Right lobe of liver (tissue), 6 donors: ENCODE measurements around the gene CX3CR1. TPM values are rescaled to one million over a fixed set of nuclear protein-coding genes. Genes with fewer than 3 reads are reported as not detected.
A peak's percentile ranks its signal among the peaks of the same experiment; 100 is the strongest.

Experiments used
- ATAC-seq, 4 donors: fragments of 200-7000 bp; cut with Tn5 transposase; one replicate each; pipeline ENCODE4 v1.9.1; 2020; ENCODE audit warnings: mild to moderate bottlenecking in 4 of 4, moderate library complexity in 4 of 4
- DNase-seq, 3 donors: peaks; one replicate each; pipeline ENCODE4 v3.0.0-alpha.2; 2020
- H3K27ac ChIP-seq, 3 donors: fragments of 200-600 bp; one replicate each; pipeline ENCODE4 v1.8.0; 2022
- H3K27me3 ChIP-seq, 2 donors: fragments of 200-600 bp; one replicate each; pipeline ENCODE4 v1.8.0; 2022
- H3K36me3 ChIP-seq, 4 donors: fragments of 200-600 bp; sonication (generic) in 1 of 4; one replicate each; pipeline versions ENCODE4 v1.5.1 to v1.8.0; 2017 to 2022; ENCODE audit warnings: control low read depth in 1 of 4
- H3K4me1 ChIP-seq, 4 donors: fragments of 200-600 bp; sonication (generic) in 1 of 4; one replicate each; pipeline versions ENCODE4 v1.5.1 to v1.8.0; 2017 to 2022; ENCODE audit warnings: control low read depth in 1 of 4
- H3K4me3 ChIP-seq, 3 donors: fragments of 200-600 bp; one replicate each; pipeline ENCODE4 v1.8.0; 2022
- H3K9me3 ChIP-seq, 4 donors: fragments of 200-600 bp; sonication (generic) in 1 of 4; one replicate each; pipeline versions ENCODE4 v1.5.1 to v1.8.0; 2017 to 2022; ENCODE audit warnings: control low read depth in 1 of 4
- POLR2A ChIP-seq: fragments of 450-650 bp; IDR thresholded peaks from one replicate; pipeline ENCODE4 v1.6.1; 2017; ENCODE audit warnings: antibody characterized with exemption, mild to moderate bottlenecking
- WGBS: methylation state at CpG from one replicate; pipeline ENCODE4 v1.1.6; 2018; ENCODE audit warnings: low coverage, low lambda C conversion rate; ENCODE audit not compliant: insufficient coverage; ENCODE audit errors: missing lambda C conversion rate; 5-methylcytosine and 5-hydroxymethylcytosine counted together
- intact Hi-C, 2 donors: fragments of 100-400 bp; cut with DNase I; formaldehyde crosslinking; loops; one replicate each; pipeline versions ENCODE4 v1.11.2 to v1.14.1; 2022
- total RNA-seq, 6 experiments: library from RNA; depleted of rRNA in 2 of 6; stranded (reverse); fragments of >200 nt in 2 of 6; fragmentation: NEBNext Ultra II Directional in 3 of 6; extraction: Animal tissue kit (Norgen Biotek cat#: 25700) in 3 of 6; gene quantifications; one replicate each; pipeline versions ENCODE4 v1.1.0 to v1.2.4, GENCODE V29; 2016 to 2023
- TF ChIP-seq, protein P1 (sequence below), 4 donors: fragments of 200-600 bp in 3 of 4; fragments of 450-650 bp in 1 of 4; IDR thresholded peaks; one replicate each; pipeline versions ENCODE4 v1.5.1 to v1.8.0; 2016 to 2022; ENCODE audit warnings: antibody characterized with exemption in 4 of 4, mild to moderate bottlenecking in 2 of 4
- donor health status: DM: no; HTN: yes; CAD: no.
- donor health status: DM: no; HTN: no; CAD: no.
- donor health status: DM: no; HTN: no; CAD: no.
- donor health status: DM: no; HTN: yes; CAD: no.
- donor health status: DM: no; HTN: yes; CAD: no.

Gene CX3CR1
- total RNA-seq, 6 experiments from 2014 or later = 0.25 to 1.8 (median 0.72) TPM; not detected in 1

DNA sequence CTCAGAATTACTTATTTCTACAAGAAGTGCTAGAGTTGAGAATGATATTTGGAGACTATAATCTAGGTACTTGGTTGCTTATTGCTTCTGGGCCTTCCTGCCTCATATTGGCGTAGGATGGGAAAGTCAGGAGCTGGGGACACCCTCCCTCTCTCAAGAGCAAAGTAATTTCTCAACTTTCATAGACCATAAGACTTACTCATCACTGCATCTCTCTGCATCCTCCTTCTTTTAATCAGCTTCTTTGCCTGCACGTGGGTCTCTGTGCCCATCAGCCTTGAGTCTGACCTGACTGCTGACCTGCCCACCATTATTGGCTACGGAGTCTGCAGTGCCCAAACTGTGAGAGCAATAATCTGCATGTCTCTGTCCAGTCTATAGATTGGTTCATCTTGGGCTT is 60.1 kb downstream of the CX3CR1 start:
- WGBS = 64% methylated on average over 3 of the region's 3 CpGs
- no peak for DNase-seq
- intact Hi-C loops = no loop called here

DNA sequence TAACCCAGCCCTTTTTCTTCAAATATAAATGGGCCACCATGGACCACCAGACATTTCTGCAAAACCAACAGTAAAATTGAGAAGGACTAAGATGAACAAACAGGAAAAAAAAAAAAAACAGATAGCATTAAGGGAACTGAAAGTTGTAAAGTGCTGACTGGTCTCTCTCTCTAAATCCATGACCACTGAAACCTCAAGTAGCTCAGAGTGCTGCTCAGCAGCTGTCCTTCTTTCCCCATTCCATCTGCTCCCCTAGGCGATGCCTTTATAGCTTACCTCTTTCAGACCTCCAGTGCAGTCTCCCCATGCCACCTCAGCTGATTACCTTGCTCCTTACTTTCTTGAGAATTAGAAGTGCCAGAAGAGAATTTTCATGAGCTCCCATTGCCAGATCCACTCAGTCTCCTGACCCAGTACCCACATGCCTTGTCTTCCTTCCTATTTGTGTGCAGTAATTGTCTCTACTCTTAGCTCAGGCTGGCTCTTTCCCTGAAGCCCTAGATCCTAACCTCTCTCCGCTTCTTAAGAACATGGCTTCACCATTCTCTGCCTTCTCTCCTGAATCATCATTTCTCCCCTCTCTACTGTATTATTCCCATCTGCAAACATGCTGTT is 63.6 kb downstream of the CX3CR1 start:
- Histone ChIP-seq H3K27me3 (no peaks in the 10 kb centered on the region), H3K4me3 (no peak overlapping the region), H3K27ac (no peak overlapping the region), H3K36me3 (no peaks in the 10 kb centered on the region), H3K9me3 (no peaks in the 10 kb centered on the region), H3K4me1 (no peaks in the 10 kb centered on the region)
- intact Hi-C loops = no loop called here
- WGBS = 84% methylated on average over 2 of the region's 2 CpGs
- ATAC-seq (peak; percentile 43 to 66 (median 52)), DNase-seq (no peak)
- TF ChIP-seq, protein P1, sequence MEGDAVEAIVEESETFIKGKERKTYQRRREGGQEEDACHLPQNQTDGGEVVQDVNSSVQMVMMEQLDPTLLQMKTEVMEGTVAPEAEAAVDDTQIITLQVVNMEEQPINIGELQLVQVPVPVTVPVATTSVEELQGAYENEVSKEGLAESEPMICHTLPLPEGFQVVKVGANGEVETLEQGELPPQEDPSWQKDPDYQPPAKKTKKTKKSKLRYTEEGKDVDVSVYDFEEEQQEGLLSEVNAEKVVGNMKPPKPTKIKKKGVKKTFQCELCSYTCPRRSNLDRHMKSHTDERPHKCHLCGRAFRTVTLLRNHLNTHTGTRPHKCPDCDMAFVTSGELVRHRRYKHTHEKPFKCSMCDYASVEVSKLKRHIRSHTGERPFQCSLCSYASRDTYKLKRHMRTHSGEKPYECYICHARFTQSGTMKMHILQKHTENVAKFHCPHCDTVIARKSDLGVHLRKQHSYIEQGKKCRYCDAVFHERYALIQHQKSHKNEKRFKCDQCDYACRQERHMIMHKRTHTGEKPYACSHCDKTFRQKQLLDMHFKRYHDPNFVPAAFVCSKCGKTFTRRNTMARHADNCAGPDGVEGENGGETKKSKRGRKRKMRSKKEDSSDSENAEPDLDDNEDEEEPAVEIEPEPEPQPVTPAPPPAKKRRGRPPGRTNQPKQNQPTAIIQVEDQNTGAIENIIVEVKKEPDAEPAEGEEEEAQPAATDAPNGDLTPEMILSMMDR (IDR thresholded peaks at IDR 0.05) = no peak
- no peak for TF ChIP-seq POLR2A

More for the DNA sequence above, 60.1 kb downstream of the CX3CR1 start:
- Histone ChIP-seq H3K36me3 (no peaks in the 10 kb centered on the region), H3K27ac (no peak overlapping the region), H3K9me3 (no peaks in the 10 kb centered on the region), H3K4me3 (no peak overlapping the region), H3K27me3 (no peaks in the 10 kb centered on the region), H3K4me1 (no peaks in the 10 kb centered on the region)
- no peak for ATAC-seq
- TF ChIP-seq POLR2A = no peak
- TF ChIP-seq, protein P1 (IDR thresholded peaks at IDR 0.05) = no peak

DNA sequence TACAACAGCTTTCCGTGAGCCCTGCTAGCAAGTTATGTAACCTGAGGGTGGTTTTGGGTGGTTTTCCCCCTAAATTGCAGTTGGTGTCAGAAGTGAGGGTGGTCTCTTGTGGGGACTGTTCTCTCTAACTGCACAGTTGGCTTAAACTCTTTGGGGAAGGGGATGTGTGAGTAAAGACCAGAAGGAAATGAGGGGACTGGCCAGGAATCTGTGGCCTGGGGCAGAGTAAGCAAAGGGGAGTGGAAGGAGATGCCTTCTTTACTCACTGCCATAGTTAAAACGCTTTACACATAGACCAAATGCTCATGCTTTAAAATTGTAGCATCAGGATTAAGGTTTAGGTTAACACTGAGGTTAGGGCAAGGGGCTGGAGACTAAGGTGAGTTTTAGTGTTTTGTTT is 66.2 kb downstream of the CX3CR1 start:
- no peak for TF ChIP-seq POLR2A
- TF ChIP-seq, protein P1 (IDR thresholded peaks at IDR 0.05) = no peak
- ATAC-seq (no peak), DNase-seq (no peak)
- no peaks in the 10 kb centered on the region for H3K9me3 ChIP-seq
- no peaks in the 10 kb centered on the region for H3K27me3 ChIP-seq
- H3K27ac ChIP-seq = no peak overlapping the region
- no peaks in the 10 kb centered on the region for H3K4me1 ChIP-seq
- no peaks in the 10 kb centered on the region for H3K36me3 ChIP-seq
- no peak overlapping the region for H3K4me3 ChIP-seq
- 44% methylated on average over 1 of the region's 2 CpGs for WGBS
- intact Hi-C loops = no loop called here

Other genes with a start within 250 kb of the CX3CR1 start
- gene SCN11A, start 228.1 kb downstream of the CX3CR1 start, total RNA-seq = under 1 TPM in 5 of 6 experiments, not detected in 1; 0.12 to 0.31 (median 0.16) TPM
- gene WDR48, start 228.0 kb downstream of the CX3CR1 start, total RNA-seq = 10 to 100 TPM; 11.3 to 21.9 (median 18.3) TPM
- gene GORASP1, start 172.4 kb downstream of the CX3CR1 start, total RNA-seq = 10 to 100 TPM; 27.8 to 35.5 (median 33.1) TPM
- 1 to 10 TPM; 1.4 to 3.5 (median 2.5) TPM for gene TTC21A, start 172.4 kb downstream of the CX3CR1 start, total RNA-seq
- gene CSRNP1, start 126.4 kb downstream of the CX3CR1 start, total RNA-seq = 10 to 100 TPM in 5 of 6 experiments, 1 to 10 TPM in 1; 6.7 to 43.4 (median 17.4) TPM
- gene XIRP1, start 87.4 kb downstream of the CX3CR1 start, total RNA-seq = under 1 TPM in 5 of 6 experiments, not detected in 1; 0.05 to 0.43 (median 0.07) TPM
- gene CCR8, start 49.7 kb upstream of the CX3CR1 start, total RNA-seq = not detected
- 10 to 100 TPM; 20.9 to 36.7 (median 23.6) TPM for gene SLC25A38, start 103.3 kb upstream of the CX3CR1 start, total RNA-seq
- 100 to 1,000 TPM; 209 to 448 (median 268) TPM for gene RPSA, start 126.7 kb upstream of the CX3CR1 start, total RNA-seq
- gene MOBP, start 187.6 kb upstream of the CX3CR1 start, total RNA-seq = not detected